GM11168 (cell line): ENCODE results near the gene ZDHHC24.

Experiments used
- in situ Hi-C: fragments of 300-500 bp; cut with MboI; formaldehyde crosslinking; loops from one replicate; pipeline ENCODE4 v1.12.0; 2022; ENCODE audit warnings: low sequenced_read_pairs; ENCODE audit not compliant: unreplicated experiment

Gene ZDHHC24

DNA sequence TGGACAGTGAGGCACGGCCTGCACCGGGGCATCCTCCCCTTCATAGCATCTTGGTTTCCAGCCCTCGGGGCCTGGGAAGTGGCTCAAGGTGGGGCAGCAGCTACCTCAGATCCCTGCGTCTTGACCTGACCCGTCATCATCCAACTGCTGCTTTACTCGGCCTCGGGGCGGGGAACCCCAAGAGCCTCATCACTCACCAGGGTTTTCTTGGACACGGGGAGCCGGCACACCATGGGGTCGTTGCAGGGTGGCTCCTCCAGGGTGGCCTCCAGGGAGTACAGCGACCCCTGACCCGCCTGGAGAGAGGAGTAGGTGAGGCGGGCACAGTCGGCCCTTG lies 21.9 kb upstream of the ZDHHC24 start:
- in situ Hi-C loops = no loop called here

DNA sequence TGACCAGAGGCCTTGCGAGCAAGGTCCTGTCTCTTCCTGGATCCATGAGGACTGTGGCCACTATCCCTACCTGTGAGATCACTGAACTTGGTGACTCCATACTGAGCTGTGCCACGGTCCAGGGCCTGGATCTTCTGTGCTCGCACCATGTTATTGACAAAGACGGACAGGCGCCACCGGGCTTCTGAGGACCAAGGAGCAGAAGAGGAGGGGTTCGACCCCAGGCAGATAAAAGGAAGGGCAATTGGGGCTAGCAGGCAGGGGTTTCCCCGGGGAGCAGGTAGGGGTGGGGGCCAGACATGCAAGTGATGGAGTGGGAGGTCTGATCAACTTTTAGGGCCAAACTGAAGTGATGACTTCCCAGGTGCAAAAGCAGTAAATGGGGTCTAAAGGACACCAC lies 20.4 kb upstream of the ZDHHC24 start:
- in situ Hi-C loops = no loop called here

DNA sequence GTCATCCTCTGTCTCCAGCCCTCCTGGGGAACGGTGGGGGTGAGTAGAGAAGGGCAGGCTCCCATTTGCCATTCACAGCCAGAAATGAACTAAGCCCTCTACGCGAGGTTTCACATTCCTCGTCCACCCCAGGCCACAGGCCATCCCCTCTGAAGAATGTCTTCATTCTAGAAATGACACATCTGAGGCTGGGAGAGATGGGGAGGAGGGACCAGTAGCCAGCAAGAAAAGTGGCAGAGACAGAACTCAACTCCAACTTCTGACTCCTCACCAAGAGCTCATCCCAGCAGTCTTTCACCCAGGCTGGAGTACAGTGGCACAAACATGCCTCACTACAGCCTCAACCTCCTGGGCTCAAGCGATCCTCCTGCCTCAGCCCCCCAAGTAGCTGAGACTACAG lies 19.1 kb upstream of the ZDHHC24 start:
- in situ Hi-C loops = no loop called here

DNA sequence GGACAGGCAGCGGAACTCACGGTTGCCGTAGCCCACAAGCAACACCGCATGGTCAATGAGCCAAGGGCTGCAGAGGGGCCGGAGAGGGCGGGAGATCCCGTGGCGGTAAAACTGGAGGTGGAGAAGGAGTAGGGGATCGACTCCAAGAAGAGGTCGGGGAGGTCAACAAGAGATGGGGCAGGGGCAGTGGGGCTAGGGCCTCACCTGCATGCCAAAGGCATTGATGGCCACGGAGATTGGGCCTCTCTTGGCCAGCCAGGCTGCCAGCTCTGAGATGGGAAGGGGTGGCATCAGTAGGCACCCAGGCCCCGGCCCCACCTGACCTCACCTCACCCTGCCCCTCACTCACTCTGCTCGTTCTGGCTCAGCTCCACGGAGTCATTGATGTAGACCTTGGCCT lies 18.7 kb upstream of the ZDHHC24 start:
- in situ Hi-C loops = no loop called here

DNA sequence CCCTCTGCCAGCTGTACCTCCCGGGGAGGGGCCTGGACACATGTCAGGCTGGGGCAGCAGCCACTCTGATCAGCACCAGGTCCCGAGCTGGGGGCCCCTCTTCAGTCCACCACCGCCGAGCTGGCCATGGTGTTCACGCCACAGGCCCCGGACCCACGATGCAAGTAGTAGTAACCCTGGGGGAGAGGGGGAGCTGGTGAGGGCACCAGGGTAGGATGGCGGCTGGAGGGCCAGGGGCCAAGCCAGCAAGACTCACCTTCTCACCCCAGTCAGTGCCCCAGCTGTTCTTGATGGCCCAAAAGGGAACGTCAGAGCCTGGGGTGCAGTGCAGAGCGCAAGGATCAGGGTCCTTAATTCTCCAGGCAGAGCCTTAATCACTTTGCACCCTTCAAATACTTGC lies 18.0 kb upstream of the ZDHHC24 start:
- in situ Hi-C loops = no loop called here

DNA sequence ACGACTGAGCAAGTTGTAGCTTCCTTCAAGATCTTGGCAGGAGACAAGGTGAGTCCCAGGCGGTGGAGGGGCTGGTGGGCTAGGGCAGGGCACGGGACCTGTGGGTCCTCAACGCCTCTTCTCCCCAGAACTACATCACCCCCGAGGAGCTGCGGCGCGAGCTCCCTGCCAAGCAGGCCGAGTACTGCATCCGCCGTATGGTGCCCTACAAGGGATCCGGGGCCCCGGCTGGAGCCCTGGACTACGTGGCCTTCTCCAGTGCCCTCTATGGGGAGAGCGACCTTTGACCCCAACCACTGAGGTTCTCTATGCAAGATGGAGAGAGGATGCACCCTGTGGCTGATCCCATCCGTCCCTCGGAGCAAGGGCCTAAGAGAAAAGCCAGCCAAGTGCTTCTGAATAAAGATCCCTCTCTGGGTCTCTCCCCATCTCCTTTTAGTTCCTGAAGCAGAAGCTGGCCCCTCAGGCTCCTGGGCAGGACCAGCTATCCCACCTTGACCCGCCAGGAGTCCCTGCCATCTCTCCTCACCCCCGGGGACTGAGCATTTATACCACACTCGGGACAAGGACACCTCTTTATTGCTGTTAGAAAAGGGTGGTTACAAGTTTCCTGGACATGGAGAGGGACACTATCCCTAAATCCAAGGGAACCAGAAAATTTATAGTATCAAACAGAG lies 17.2 kb upstream of the ZDHHC24 start:
- in situ Hi-C loops = no loop called here

DNA sequence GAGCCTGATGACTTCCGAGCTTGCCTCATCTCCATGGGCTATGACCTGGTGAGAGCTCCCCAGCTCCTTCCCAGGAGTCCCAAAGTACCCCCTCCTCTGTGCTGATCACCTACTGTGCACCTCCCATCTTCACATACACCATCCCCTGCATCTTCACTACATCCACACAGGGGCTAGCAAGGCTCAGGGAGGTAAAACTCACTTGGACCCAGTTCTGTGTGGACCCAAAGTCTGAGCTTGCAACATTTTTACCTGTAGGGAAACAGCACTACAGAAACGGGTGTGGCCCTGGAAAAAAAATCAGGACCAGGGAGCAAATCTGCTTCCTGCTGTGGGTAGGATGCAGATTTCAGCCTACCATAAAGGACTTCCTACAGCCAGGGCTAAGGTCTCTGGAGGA lies 16.4 kb upstream of the ZDHHC24 start:
- in situ Hi-C loops = no loop called here

DNA sequence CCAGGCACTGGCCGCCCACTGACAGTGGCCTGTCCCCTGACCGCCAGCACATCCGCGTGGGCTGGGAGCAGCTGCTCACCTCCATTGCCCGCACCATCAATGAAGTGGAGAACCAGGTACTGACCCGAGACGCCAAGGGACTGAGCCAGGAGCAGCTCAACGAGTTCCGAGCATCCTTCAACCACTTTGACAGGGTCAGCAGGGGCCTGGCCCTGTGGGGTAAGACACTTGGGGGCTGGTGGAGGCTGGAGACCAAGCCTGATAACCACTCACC lies 16.1 kb upstream of the ZDHHC24 start:
- in situ Hi-C loops = no loop called here

DNA sequence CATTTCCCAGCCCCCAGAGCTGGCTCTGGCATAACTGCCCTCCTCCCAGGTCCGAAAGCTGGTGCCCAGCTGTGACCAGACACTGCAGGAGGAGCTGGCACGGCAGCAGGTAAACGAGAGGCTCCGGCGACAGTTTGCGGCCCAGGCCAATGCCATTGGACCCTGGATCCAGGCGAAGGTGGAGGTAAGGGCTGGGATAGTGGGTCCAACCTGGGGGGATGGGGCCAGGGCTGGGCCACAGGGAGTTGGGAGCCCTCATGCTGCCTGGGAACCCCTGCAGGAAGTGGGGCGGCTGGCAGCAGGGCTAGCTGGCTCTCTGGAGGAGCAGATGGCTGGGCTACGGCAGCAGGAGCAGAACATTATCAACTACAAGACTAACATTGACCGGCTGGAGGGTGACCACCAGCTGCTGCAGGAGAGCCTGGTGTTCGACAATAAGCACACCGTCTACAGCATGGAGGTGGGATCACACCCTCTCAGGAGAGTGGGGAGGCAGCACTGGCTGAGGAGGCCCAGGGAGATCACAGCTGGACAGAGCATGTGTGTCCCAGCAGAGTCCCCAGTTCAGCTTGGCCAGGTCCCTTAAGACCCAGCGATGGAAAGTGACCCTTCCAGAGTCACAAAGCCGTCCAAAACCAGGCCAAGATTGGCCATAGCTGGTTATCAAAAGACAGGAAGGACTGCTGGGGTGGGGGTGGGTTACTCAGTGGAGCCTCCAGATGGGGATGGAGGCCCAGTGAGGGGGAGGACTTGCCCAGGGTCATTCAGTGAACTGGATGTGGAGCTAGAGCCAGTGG lies 15.5 kb upstream of the ZDHHC24 start:
- in situ Hi-C loops = no loop called here

DNA sequence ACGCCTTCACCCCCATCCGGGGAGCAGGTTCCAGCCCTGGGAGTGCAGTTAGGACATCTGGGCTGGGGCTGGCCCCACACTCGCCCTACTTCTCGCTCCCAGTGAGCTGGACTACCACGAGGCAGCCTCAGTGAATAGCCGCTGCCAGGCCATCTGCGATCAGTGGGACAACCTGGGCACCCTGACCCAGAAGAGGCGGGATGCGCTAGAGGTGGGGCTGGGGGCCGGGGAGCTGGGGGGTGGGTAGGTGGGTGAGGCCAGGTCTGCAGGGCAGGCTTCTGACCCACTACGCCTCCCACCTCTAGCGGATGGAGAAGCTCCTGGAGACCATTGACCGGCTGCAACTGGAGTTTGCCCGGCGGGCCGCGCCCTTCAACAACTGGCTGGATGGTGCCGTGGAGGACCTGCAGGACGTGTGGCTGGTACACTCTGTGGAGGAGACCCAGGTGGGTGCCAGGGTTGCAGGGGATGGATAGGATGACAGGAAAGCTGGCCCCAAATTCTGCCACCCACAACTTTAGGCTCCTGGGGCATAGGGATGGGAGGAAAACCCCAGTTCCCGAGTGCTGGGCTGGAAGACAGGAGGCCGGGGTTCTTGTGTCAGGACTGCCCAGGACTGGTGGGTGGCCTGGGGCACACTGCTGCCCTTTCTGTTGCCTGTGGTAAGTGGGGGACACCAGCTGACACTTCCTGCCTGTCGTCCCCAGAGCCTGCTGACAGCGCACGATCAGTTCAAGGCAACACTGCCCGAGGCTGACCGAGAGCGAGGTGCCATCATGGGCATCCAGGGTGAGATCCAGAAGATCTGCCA lies 14.2 kb upstream of the ZDHHC24 start:
- in situ Hi-C loops = no loop called here

DNA sequence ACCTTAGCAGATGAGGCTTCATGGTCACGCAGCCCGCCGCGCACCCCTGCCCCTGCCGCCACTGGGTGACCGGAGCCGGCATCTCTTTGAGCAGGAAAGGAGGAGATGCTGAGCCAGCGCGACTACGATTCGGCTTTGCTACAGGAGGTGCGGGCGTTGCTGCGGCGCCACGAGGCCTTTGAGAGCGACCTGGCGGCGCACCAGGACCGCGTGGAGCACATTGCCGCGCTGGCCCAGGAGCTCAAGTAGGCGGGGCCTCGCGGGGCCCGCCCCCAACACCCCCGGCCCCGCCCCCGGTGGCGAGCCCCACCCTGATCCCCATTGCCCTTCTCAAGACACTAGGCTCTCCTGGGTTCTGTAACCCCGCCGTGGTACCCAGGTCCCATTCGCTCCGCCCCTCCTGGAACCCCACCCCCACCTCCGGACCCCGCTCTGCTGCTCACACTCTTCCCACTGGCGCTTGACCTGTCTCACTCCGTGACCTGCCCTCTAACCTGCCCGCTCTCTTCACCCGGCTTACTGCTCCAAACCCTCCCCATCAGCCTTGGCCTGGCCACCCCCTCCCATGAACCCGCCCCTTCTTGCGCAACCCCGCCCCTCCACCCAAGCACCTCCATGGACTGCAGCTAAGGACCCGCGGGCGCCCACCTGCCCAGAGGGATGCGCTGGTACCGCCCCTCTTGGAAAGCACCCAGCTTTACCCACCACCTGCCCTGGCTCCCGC lies 13.5 kb upstream of the ZDHHC24 start:
- in situ Hi-C loops = no loop called here

DNA sequence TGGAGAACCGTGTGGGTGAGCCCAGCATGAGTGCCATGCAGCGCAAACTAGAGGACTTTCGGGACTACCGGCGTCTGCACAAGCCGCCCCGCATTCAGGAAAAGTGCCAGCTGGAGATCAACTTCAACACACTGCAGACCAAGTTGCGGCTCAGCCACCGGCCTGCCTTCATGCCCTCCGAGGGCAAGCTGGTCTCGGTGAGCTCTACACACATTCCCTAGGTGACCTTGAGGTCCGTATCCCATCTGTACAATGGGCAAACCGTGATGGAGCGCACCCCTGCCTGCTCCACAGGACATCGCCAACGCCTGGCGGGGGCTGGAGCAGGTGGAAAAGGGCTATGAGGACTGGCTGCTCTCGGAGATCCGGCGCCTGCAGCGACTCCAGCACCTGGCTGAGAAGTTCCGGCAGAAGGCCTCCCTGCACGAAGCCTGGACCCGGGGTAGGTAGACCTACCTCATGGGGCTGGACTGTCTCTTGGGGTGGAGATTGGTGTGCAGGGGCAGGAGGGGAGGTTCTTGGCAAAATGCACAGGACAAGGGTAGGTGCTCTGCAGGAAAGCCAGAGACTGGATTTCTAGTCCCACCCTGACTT lies 12.0 kb upstream of the ZDHHC24 start:
- in situ Hi-C loops = no loop called here

DNA sequence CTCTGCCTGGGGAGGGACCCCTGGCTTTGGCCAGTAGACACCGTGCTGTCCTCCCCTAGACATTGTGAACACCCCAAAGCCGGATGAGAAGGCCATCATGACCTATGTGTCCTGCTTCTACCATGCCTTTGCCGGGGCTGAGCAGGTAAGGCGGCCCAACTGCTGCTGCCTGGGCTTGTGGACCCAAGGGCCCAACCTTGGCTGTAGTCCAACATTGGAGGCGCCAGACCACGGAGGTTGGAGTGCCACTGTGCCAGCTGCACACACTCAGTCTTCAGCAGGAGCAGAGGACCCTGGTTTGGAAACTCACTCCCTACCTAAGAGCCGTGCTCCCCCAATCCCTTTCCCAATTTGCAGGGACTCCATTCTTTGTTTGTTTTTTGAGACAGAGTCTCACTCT lies 10.2 kb upstream of the ZDHHC24 start:
- in situ Hi-C loops = no loop called here

DNA sequence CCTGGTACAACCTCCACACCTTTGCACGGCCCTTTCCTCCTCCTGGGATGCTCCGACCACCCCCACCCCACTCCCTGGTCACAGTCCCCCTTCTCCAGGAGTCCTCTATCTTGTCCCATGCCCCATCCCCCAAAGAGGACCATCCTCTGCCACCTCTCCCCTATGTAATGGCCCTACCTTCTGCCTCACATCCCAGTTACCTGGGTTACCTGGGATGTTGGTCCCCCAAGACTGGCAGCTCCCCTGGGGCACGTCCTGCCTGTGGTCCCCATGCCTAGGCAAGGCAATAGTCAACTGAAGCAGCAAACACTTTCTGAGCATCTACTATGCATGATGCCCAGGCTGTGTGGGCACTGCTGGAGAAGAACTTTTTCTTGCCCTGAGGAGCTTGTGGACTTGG lies 9.6 kb upstream of the ZDHHC24 start:
- in situ Hi-C loops = no loop called here

DNA sequence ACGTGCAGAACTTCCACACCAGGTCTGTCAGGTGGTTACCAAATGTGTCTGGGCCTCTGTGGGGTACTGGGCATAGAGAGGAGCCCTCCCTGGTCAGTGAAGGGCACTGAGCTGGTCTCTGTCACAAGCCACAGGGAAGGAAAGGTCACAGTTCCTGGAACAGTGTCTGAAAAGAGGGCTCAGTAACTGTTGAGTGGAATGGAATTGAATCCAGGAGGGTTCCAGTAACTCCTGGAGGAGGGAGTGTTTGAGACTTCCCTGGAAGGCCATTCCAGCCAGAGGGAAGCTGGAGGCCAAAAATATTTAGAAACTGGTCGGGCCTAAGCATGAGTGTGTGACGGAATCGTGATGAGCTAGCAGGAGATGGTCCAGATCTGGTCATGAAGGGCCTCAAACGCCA lies 8.8 kb upstream of the ZDHHC24 start:
- in situ Hi-C loops = no loop called here

DNA sequence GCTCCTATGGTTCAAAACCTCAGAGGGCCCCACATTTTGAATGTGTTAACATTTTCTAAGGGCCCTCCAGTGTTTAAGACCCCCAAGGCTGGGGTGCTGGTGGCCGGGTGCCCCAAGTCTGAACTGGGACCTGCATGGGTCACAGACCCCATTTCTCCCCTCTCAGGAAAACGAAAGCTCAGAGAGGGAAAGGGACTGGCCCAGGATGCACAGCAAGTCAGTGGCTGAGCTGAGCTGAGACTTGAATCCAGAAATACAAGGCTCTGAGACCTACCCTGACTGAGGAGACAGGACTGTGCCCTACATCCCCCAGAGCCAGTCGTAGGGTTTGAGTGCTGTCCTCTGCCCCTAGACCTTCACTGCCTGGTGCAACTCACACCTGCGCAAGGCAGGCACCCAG lies 5.0 kb upstream of the ZDHHC24 start:
- in situ Hi-C loops = no loop called here

DNA sequence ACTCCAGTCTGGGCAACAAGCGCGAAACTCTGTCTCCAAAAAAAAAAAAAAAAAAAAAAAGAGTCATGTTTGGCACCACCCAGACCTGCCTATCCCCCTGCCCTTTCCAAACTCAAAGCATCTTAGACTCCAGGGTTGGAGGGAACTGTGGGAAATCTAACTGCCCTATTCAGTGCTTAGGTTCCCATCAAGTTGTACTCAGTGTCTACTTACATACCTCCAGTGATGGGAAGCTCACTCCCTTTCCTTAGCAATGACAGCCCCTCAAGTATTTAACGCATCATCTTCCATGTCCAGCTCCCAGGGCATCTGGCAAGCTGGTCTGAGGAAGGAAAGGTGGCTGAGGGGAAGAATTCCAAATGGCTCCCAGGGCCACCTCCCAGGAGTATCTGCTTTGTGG lies 3.8 kb upstream of the ZDHHC24 start:
- in situ Hi-C loops = no loop called here

DNA sequence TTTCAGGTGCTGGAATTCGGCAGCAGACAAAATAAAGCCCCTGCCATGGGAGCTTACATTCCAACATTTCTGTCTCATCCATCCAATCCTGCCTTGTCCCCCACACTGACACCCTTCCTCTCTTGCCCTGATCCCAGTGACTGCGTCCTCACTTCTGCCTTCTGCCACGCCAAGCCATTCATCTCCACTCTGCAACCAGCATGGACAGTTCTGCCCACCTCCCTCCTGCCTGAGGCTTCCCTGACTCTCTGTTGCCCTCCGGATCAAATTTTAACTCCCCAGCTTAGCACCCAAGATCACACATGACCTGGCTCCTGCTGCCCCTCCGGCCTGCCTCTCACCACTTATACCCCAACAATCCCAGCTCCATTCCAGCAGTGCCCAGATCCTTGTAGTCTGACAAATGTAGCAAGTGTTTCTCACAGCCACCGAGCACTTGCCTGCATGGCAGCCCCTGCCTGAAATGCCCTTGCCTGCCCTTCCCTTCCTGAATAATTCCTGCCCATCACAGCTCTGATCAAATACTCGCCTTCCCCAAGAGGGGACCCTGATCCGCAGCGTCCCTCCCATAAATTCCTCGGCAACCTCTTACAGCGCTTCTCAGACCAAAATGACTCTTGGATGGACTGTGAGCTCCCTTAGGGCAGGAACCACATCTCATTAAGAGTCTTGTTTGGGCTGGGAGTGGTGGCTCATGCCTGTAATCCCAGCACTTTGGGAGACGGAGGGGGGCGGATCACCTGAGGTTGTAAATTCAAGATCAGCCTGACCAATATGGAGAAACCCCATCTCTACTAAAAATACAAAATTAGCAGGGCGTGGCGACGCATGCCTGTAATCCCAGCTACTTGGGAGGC lies 3.2 kb upstream of the ZDHHC24 start:
- in situ Hi-C loops = no loop called here

DNA sequence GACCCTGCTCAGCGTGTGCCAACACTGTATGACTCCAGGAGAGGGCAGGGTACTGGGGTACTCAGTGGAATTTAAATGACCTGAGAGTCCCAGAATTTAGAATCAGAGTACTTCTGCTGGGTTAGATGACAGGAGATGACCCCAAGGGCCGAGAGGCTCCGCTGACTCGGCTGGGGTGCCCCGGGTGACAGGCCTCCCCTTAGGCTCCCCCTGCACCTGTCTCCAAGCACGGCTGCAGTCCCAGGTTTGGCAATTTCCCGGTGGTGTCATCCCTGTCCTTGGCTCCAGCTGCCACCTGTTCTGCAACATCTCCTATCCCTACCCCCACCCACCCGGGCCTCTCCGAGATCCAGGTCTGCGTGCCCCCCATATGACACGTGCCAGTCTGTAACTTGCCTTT lies 2.2 kb upstream of the ZDHHC24 start:
- in situ Hi-C loops = no loop called here

DNA sequence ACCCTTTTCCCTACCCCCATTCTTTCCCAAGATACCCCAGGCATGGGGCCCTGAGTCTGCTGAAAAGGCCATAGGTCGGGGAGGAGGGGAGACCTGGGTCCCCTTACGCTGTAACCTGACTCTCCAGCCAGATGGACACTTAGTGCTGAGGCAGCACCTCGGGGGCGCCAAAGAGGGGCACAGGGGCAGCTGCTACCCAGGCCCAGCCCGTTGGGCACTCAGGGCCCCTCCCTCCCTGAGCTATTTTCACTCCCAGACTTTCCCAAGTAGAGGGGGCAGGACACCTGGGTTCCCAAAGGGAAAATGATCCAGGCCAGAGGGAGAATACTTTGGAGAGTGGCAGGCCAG lies 1.8 kb upstream of the ZDHHC24 start:
- in situ Hi-C loops = no loop called here
